Fibroblast of mammary gland (primary cell): ENCODE results near the gene PLEKHO1.

Experiments
- DNase-seq: peaks from one replicate; pipeline ENCODE4 v3.0.0-alpha.2; 2010; ENCODE audit warnings: low read depth
- H3K4me3 ChIP-seq: 2 replicates; pipeline ENCODE4 v1.5.1; 2011; ENCODE audit warnings: low read depth, mild to moderate bottlenecking, low read length, moderate library complexity; ENCODE audit not compliant: control insufficient read depth
- CTCF ChIP-seq: conservative IDR thresholded peaks from 2 replicates; pipeline ENCODE4 v1.5.1; 2011; ENCODE audit warnings: low read depth, low read length, inconsistent platforms; ENCODE audit not compliant: control insufficient read depth, insufficient read depth

Gene PLEKHO1

GRCh38 chr1:150149271-150150132 is at the start of gene PLEKHO1:
Gene PLEKHO1 (plus strand): TSS chr1:150149916. CDS start chr1:150150258, 342 bp downstream.
- peak within 1 kb of the TSS; percentile 70 for H3K4me3 ChIP-seq
- no peak for TF ChIP-seq CTCF
- peak; percentile 79 for DNase-seq

GRCh38 chr1:150102986-150103385 is 46.7 kb upstream of the PLEKHO1 start:
- TF ChIP-seq CTCF = no peak
- DNase-seq = no peak

GRCh38 chr1:150106341-150106740 is 43.4 kb upstream of the PLEKHO1 start:
- DNase-seq = no peak
- no peak for TF ChIP-seq CTCF
- H3K4me3 ChIP-seq = no peak overlapping the region

More at GRCh38 chr1:150102986-150103385, 46.7 kb upstream of the PLEKHO1 start:
- H3K4me3 ChIP-seq = no peak overlapping the region

GRCh38 chr1:150109586-150109985 is 40.1 kb upstream of the PLEKHO1 start:
- no peak overlapping the region for H3K4me3 ChIP-seq
- DNase-seq = no peak
- no peak for TF ChIP-seq CTCF

- no peak for DNase-seq
- no peak overlapping the region for H3K4me3 ChIP-seq
- no peak for TF ChIP-seq CTCF
Observed at GRCh38 chr1:150110116-150110515, 39.6 kb upstream of the PLEKHO1 start.

GRCh38 chr1:150111670-150112069 is 38.0 kb upstream of the PLEKHO1 start:
- no peak overlapping the region for H3K4me3 ChIP-seq
- TF ChIP-seq CTCF = no peak
- no peak for DNase-seq
